Subcutaneous adipose tissue (tissue), 4 donors: ENCODE data around the gene NSUN5. TPM values are rescaled to one million over a fixed set of nuclear protein-coding genes. Genes with fewer than 3 reads are reported as not detected.

Source experiments
- CTCF ChIP-seq: fragments of 450-650 bp; IDR thresholded peaks from one replicate; pipeline ENCODE4 v1.5.1; 2016; ENCODE audit warnings: low read depth, mild to moderate bottlenecking, control low read depth, antibody characterized with exemption, moderate library complexity
- total RNA-seq, 4 donors: library from RNA; depleted of rRNA; stranded (reverse); fragments of >200 nt; gene quantifications; one replicate each; pipeline ENCODE4 v1.1.0, GENCODE V29; 2016

Gene NSUN5
- total RNA-seq, 4 donors from 2014 or later = 9.9 to 16.3 (median 15.0) TPM

GRCh38 chr7:73316521-73316920 lies 7.9 kb upstream of the NSUN5 start:
- no peak for TF ChIP-seq CTCF

GRCh38 chr7:73314271-73314670 lies 5.6 kb upstream of the NSUN5 start:
- no peak for TF ChIP-seq CTCF

GRCh38 chr7:73313521-73313906 lies 4.9 kb upstream of the NSUN5 start:
- no peak for TF ChIP-seq CTCF

DNA sequence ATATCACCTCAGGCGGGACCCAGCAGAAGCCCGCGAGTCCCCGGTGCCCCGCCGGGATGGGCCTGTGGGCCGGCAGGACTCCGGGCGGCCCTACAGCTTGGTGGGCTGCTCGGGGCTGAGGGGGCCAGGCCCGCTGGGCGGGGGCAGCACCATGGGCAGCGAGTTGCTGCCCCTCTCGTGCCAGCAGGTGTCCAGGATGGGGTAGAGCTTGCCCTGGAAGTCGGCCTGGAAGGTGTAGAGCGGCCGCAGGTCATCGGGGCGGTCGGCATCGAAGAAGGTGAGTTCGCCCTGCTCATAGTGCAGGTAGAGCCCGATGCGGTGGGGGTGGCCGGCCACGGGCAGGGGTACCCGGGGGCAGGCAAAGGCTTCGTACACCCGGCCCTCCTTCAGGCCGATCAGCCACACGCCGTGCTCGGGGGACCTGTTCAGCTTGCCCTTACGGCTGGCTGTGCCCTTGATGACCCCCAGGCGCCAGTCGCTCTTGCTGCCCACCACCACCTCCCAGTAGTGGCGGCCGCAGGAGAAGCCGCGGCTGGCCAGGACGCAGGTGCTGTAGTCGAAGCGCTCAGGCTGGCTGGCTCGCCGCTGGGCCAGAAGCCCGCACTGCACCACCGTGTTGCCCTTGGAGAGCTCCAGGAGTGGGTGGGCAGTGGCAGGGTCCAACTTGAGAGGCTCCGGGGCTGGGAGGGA lies 4.3 kb upstream of the NSUN5 start:
- TF ChIP-seq CTCF = no peak

- no peak for TF ChIP-seq CTCF
Measured at GRCh38 chr7:73308074-73308664, 457 bp downstream of the NSUN5 start.

DNA sequence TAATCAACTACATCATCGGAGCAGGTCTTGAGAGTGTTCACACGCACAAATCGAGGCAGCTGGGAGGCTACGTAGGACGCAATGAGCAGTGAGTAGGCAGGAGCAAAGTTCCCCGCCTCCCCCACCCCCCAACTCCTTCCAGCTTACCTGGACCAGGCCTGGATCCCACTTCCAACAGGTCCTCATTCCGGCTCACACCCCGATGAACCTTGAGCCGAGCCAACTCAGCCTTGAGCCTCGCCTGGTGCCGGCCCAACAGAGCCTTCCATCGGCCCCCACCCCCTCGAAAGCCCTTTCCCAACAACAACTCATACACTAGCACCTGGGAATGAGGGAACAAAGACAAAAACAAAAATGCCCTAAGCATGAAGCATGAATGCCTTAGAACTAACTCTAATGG lies 1.2 kb downstream of the NSUN5 start:
- no peak for TF ChIP-seq CTCF

DNA sequence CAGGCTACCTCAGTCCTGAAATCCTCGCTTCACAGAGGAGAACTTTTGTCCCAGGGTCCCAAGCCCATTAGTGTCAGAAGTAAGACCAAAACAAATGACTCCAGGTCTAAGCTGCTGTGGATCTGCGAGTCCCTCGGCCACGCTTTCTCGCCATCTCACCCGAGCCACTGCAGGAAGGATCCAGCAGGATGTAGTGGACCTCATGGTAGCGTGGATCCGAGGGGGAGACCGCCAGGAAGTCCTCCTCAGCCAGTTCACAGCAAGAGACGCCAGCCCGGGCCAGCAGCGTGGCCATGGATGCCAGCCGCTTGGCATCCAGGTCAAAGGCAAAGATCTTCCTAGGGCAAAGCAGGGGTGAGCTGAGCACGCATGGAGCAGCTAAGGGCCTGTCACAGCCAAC lies 4.6 kb downstream of the NSUN5 start:
- TF ChIP-seq CTCF = no peak
